Neural progenitor cell (in vitro differentiated cells): ENCODE data around the gene NCS1.

Experiments used
- EZH2 ChIP-seq: fragments of 200-600 bp; sonication (generic); IDR thresholded peaks from 2 replicates; pipeline ENCODE4 v1.6.1; 2017; ENCODE audit warnings: antibody characterized with exemption, mild to moderate bottlenecking, moderate library complexity
- EZH2phosphoT487 ChIP-seq: fragments of 200-600 bp; sonication (generic); IDR thresholded peaks from 2 replicates; pipeline ENCODE4 v1.6.1; 2017; ENCODE audit warnings: antibody characterized with exemption
- TF ChIP-seq, protein P1 (sequence below): fragments of 200-600 bp; sonication (generic); IDR thresholded peaks from 2 replicates; pipeline ENCODE4 v1.5.1; 2017; ENCODE audit warnings: antibody characterized with exemption, mild to moderate bottlenecking

DNA sequence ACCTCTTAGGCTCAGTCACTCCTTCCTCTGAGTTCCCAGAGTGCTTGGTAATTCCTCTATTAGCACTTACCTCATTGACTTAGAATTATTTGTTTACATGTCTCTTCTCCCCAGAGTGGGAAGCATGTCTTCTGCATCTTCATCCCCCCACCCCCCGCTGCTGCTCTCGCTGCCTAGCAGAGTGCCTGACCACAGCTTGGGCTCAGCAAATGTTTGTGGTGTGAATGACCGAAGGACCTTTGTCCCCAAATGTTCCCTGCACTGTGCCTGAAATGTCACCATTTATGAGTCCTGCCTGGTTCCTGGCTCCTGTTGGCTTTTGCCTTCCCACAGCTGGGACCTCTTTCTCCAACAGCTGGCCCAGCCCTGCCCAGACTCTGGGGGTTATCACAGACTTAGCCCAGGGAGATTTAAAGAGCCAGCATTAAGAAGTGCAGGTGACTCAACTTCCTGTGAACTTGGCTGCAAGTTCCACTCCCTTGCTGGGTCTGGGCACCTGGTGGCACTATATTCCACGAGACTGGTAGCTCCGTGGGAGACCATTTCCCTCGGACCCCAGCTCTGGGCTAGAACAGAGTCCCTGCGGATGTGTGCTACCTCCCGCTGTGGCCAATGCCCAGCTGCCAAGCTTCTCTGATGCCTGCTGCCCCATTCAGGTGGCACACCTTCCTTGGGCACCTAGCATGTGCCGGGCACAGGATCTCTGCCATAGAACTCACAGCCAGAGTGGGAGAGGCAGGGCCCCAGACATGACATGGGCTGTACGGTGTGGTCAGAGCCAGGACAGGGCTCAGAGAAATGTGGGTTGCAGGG lies 91.6 kb downstream of the NCS1 start:
- TF ChIP-seq, protein P1, sequence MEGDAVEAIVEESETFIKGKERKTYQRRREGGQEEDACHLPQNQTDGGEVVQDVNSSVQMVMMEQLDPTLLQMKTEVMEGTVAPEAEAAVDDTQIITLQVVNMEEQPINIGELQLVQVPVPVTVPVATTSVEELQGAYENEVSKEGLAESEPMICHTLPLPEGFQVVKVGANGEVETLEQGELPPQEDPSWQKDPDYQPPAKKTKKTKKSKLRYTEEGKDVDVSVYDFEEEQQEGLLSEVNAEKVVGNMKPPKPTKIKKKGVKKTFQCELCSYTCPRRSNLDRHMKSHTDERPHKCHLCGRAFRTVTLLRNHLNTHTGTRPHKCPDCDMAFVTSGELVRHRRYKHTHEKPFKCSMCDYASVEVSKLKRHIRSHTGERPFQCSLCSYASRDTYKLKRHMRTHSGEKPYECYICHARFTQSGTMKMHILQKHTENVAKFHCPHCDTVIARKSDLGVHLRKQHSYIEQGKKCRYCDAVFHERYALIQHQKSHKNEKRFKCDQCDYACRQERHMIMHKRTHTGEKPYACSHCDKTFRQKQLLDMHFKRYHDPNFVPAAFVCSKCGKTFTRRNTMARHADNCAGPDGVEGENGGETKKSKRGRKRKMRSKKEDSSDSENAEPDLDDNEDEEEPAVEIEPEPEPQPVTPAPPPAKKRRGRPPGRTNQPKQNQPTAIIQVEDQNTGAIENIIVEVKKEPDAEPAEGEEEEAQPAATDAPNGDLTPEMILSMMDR, result no peak
- TF ChIP-seq EZH2 (no peak), EZH2phosphoT487 (no peak)
